GM19025 (cell line): ENCODE results near the gene C2orf78.
"Not testable (repeated sequence)": the region's sequence is repeated elsewhere in the genome, so short reads cannot be mapped to it uniquely, and the experiment has no call there.

ENCODE experiments used
- ATAC-seq: cut with Tn5 transposase; IDR thresholded peaks from one replicate; pipeline ENCODE4 v1.9.1; 2021; ENCODE audit warnings: mild to moderate bottlenecking, low read depth, moderate library complexity; ENCODE audit not compliant: unreplicated experiment

Gene C2orf78

GRCh38 chr2:73778867-73779466 is 5.0 kb upstream of the C2orf78 start:
- ATAC-seq, result not testable (repeated sequence)

DNA sequence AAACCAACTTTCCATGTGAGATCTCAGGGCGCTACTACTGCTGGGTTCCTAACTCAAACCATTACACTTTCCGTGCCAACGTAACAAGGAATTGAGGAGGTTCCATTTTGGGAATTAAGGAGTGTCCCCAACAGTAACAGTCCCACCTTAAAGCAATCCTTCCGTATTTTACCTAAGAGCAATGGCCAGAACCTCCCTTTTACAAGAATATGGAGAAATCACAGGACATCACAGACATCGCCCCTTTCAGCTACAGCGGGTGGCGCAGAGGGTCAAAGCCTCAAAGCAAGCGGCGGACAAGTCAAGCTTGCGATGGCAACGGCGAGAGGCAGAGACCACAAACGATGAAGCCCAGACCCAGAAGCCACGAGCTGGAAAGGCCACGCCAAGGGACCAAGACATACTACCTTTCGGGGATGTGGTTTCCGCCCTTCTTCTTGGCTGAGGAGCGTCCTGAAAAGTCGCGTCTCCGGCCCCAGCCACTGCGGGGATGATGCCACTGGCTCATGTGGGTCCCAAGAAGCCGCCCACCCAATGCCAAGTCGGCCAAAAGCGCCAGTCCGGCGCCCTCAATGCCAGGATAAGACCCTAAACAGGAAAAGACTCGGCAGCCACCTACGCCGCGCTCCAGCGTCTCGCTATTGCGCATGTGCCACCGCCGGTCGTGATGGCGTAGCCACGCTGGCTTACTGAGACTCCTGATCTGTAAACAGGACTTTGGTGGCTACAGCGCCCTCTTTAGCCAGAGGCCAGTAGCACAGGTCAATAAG is 4.3 kb upstream of the C2orf78 start, which contains the start of gene DUSP11:
DUSP11 (minus strand) TSS at position 637 of the 770 bp plus-strand sequence; CDS start at position 508, 129 bp downstream.
- peak; percentile 95 for ATAC-seq

DNA sequence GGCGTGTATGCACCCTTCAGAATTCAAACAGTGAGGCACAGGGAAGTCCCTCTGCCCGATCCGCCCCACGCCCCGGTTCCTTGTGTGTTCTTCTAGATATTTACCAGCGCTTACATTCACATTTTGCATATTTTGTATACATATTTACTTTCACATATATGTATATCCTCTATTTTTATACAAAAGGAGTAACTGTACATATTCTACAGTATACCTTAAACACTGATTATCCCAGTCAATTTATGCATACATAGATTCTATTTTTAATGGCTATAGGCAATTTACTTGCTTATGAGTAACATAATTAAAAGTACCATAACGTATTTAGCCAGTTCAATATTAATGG is 3.8 kb upstream of the C2orf78 start:
- no peak for ATAC-seq

DNA sequence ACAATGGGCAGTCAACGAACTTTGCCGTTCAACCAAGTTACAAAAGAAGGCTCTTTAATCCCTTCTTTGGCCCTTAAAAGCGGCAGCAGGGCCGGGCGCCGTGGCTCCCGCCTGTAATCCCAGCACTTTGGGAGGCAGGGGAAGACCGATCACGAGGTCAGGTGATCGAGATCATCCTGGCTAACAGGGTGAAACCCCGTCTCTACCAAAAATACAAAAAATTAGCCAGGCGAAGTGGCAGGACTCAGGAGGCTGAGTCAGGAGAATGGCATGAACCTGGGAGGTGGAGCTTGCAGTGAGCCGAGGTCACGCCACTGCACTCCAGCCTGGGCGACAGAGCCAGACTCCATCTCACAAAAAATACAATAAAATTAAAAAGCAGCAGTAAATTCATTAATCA is 581 bp upstream of the C2orf78 start:
- ATAC-seq, result not testable (repeated sequence)

DNA sequence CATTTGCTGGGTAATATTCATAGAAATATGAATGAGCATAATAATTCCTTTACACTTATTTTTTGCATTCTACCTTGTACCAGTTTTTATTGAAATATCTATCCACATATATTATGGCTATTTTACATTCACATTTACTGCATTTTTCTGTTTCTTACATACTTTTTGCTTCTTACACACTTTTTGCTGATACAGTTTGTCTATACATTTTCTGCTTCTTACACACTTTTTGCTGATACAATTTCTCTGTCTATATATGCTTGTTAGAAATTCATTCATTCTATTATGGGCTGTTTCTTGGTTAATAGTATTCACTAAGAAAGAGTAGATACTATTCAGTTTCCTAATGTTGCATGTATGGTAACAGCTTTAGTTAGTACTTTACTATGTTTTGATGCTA is 27.9 kb downstream of the C2orf78 start:
- ATAC-seq, result no peak

- no peak for ATAC-seq
Measured at GRCh38 chr2:73812635-73813034, 28.7 kb downstream of the C2orf78 start.

DNA sequence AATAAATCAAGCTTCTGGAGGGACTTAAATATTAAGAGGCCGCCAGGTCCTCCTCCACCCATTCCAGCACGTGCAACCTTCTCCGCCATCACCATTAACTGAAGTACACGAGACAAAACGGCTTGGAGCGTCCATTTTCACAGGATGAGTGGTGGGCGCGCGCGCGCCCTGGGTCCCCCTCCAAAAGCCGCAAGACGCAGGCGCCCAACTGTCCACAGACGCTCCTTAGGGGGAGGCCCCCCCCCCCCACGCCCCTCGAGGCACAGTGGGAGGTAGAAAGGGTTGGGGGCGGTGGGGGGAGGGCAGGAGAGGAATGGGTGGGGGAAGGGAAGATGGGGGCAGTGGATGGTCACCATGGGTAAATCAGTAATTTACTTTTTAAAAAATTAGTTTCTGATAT is 34.3 kb downstream of the C2orf78 start:
- no peak for ATAC-seq

- peak; percentile 75 for ATAC-seq
Measured at GRCh38 chr2:73821227-73821626, 37.2 kb downstream of the C2orf78 start.

DNA sequence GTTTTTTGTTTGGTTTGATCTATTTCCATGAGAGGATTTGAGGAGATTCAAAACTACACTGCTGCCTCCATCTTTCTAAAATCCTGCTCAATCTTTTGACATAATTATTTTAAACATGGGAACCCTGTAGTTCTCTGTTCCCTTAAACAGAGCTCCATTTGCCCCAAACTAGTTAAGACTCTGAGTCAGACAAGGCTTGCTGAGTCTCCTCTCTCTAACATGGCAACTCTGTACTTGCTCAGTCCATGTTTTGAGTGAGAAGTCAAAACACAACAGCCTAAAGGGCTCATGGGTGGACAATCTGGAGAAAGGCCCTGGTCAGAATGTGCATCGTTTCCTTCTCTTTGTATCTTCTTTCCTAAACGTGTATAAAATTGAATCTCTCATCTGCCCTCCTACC is 37.7 kb downstream of the C2orf78 start:
- no peak for ATAC-seq

GRCh38 chr2:73822276-73822675 is 38.3 kb downstream of the C2orf78 start:
- peak; percentile 57 for ATAC-seq

DNA sequence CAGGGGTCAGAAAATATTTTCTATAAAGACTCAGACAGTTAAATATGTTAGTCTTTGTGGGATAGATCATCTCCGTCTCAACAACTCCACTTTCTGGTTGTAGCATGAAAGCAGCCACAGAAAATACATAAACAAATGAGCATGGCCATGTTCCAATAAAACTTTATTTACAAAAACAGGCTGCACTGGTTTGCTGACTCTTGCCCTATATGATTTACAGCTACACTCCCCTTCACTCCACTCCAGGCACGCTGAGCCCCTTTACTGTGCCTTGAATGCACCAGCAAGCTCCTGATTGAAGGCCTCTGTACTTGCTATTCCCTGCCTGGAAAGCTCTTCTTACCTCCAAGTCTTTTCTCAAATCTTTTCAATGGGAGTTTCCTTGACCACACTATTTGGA is 39.0 kb downstream of the C2orf78 start:
- no peak for ATAC-seq

GRCh38 chr2:73823416-73823815 is 39.4 kb downstream of the C2orf78 start:
- ATAC-seq, result no peak

- ATAC-seq, result no peak
Measured at GRCh38 chr2:73823916-73824523, 40.0 kb downstream of the C2orf78 start.

- ATAC-seq, result no peak
Measured at GRCh38 chr2:73825408-73825807, 41.4 kb downstream of the C2orf78 start.

GRCh38 chr2:73827018-73827417 is 43.0 kb downstream of the C2orf78 start:
- no peak for ATAC-seq

- ATAC-seq, result no peak
Measured at GRCh38 chr2:73827660-73828388, 43.8 kb downstream of the C2orf78 start.

DNA sequence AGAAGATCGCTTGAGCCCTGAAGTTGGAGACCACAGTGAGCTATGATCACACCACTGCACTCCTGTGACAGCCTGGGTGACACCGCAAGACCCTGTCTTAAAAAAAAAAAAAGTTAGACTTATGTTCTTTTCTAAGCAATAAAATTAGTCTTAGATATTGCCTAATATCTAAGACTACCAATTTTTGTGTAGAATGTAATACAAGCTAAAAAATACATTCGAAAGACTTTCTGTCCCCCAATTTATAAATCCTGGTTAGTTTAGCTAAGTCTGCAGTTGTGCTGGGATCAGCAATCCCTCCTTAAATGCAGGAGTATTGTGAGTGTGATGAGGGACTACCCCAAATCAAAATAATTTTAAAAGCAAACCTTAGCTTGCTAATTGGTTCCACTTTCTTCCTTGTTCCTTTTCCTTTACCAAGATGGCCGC is 44.4 kb downstream of the C2orf78 start:
- no peak for ATAC-seq

DNA sequence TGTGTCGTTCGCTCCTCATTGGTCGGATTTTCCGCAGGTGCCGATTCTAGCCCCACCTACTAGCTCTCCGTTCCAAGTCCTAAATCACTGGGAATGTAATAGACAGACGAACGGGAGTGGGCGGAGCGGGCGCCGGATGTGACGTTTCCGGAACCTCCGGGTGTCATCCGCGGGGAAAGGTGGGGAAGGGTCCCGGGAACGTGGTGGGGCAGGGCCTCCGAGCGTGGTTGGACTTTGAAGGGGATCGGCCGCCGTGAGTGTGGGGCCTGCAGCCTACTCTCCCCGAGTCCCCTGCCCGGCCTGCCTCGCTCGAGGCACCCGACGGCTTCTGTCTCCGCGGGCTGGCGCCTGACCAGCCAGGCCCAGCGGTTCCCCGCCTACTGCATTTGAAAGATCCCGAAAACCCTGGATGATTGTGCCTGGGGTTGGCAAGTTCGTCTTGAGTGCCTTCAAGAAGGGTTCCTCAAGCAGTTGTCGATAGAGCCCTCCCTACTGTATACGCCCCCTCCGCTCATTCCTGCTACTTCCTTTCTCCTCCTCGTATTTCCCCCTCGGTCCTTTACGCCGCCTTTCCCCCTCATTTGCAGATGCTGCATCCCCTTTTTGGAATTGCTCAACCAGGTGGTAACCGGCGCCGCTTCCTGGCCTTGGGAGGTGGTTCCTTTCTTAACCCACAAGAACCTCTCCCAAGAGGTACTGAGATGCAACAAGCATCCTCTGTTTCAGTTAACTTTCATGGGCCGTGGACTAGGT is 45.0 kb downstream of the C2orf78 start, which contains the start of gene STAMBP:
STAMBP (plus strand) TSS at position 144 of the 753 bp plus-strand sequence. CDS start 1,896 bp downstream, outside the sequence.
- ATAC-seq, result peak; percentile 77

DNA sequence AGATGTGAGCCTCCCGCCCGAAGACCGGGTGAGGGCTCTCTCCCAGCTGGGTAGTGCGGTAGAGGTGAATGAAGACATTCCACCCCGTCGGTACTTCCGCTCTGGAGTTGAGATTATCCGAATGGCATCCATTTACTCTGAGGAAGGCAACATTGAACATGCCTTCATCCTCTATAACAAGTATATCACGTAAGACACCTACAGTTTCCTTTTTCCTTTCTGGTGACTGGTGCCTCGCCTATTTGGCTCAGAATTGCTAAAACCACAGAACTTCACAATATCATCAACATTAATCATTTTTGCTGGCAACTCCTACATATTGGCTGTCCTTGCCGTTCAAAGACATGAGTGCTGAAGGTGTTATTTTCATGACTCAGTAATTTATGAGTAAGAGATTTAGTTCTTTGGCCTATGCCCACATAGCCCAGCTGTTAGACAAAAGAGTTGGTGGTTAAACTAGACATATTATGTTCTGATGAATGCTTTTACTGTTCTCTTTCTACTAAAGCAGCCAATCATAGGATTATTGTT is 47.0 kb downstream of the C2orf78 start:
- ATAC-seq, result no peak

DNA sequence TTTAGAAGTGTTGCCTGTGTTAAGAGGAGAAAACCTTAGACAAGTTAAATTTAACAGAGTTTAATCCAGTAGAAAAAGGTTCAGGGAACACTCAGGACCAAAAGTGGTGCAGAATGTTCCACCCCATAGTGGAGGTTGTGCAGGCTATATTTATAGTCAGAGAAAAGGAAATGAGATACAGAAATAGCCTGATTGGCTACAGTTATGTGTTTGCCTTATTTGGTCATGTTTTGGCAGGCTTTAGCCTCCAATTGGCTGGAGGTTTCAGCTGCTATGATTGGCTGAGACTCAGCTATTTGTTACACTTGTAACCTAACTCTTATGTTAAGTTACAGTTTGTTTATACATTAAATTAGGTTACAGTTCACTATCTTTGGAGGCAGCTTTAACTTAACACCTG is 48.9 kb downstream of the C2orf78 start:
- ATAC-seq, result no peak
